HG03159 (cell line): ENCODE results near the gene SESN1.
A peak's percentile ranks its signal among the peaks of the same experiment; 100 is the strongest.
"Not testable (repeated sequence)": the region's sequence is repeated elsewhere in the genome, so short reads cannot be mapped to it uniquely, and the experiment has no call there.

Source experiments
- ATAC-seq: cut with Tn5 transposase; IDR thresholded peaks from one replicate; pipeline ENCODE4 v1.9.1; 2021; ENCODE audit warnings: mild to moderate bottlenecking, moderate library complexity; ENCODE audit not compliant: unreplicated experiment

The SESN1 gene

DNA sequence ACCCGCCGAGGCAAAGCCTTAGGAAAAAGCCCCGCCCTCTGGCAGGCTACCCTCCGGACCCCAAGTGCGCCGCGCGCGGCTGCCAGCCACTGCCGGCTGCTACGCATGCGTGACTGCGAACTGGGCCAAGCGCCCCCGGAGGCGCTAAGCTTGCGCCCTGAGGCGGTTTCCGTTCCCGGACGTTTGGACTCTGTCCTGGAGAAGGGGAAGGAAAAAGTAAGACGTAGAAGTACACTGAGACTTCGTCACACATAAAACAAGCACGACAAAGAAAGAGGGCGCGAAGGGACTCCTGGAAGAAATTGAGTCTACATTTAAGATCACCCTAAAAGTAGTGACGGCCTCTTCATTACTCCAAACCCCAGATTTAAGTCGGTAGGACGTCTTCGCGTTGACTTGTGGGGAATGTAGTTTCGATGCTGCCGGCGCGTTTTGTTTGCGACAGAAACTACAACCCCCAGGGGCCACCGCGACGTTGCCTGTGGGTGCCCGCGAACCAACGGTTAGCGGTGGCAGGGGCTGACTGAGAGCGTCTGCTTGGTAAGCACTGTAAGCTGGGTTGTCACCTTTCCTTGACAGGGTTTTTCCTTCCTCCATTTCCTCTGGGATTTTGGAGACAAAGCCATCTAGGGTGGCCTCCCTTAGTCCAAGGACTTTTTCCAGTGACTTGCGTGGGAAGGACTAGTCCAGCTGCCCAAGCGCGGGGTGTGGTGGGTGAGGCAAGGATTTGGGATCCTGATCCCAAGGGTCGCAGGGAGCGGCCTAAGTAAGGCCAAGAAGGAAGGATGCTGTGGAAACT lies 589 bp upstream of the SESN1 start, which contains the start of gene CEP57L1:
CEP57L1 (plus strand) TSS at position 472 of the 799 bp plus-strand sequence. CDS start 49,715 bp downstream, outside the sequence.
- peak; percentile 73 for ATAC-seq

- no peak for ATAC-seq
Observed at GRCh38 chr6:109093732-109094415, 772 bp downstream of the SESN1 start.

- ATAC-seq = no peak
Observed at GRCh38 chr6:109092074-109092473, 2.6 kb downstream of the SESN1 start.

GRCh38 chr6:109091314-109092024 lies 3.2 kb downstream of the SESN1 start:
- ATAC-seq = no peak

- ATAC-seq = no peak
Observed at GRCh38 chr6:109088995-109089394, 5.7 kb downstream of the SESN1 start.

GRCh38 chr6:109087661-109088264 lies 6.9 kb downstream of the SESN1 start:
- ATAC-seq = no peak

- not testable (repeated sequence) for ATAC-seq
Observed at GRCh38 chr6:109084146-109084545, 10.5 kb downstream of the SESN1 start.

GRCh38 chr6:109083657-109084056 lies 11.0 kb downstream of the SESN1 start:
- no peak for ATAC-seq

DNA sequence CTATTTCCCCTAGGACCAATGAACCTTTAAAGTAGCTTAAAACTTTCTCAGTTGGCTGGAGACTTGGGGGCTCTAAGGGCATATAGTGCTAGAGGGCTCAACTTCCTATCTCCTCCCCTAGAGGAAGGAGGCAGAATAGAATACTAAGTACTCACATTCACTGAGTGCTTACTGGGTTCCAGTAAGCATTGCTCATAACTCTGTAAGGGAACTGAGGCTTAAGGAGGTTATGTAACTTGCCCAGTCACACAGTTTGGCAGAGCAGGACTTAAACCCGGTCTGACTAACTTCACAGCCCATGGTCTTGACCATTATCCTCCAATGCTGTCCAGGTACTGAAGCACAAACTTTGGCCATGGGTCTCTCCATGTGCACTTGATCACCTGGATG lies 12.5 kb downstream of the SESN1 start:
- ATAC-seq = no peak

GRCh38 chr6:109081516-109082187 lies 13.0 kb downstream of the SESN1 start:
- no peak for ATAC-seq

- no peak for ATAC-seq
Observed at GRCh38 chr6:109081026-109081425, 13.6 kb downstream of the SESN1 start.

GRCh38 chr6:109079981-109080380 lies 14.7 kb downstream of the SESN1 start:
- no peak for ATAC-seq

DNA sequence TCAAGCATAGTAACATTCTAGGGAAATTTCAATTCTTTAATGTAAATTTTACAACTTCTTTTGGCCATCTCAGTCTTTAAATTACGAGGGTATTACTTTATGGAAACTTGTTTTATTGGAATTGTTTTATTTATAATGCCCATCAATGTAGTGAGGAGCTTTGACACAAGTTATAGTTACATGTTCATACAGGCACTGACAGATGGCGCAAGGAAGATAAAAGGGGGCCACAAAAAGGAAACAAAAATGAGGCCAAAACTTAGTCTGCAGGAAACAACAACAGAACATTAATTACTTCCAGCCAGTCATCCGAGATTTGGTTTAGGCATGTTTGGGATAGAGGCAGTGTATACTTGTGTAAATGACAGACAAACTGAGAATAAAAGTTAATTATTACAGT lies 18.3 kb downstream of the SESN1 start:
- ATAC-seq = no peak

- no peak for ATAC-seq
Observed at GRCh38 chr6:109075934-109076333, 18.7 kb downstream of the SESN1 start.

DNA sequence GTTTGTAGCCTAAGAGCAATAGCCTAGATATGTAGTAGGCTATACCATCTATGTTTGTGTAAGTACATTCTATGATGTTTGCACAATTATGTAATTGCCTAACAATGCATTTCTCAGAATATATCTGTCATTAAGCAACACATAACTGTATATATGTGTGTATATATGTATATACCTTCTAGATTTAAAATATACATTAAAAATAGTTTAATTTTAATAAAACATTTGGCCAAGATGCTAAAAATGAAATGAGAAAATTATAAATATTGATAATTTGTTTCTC lies 20.6 kb downstream of the SESN1 start:
- no peak for ATAC-seq

DNA sequence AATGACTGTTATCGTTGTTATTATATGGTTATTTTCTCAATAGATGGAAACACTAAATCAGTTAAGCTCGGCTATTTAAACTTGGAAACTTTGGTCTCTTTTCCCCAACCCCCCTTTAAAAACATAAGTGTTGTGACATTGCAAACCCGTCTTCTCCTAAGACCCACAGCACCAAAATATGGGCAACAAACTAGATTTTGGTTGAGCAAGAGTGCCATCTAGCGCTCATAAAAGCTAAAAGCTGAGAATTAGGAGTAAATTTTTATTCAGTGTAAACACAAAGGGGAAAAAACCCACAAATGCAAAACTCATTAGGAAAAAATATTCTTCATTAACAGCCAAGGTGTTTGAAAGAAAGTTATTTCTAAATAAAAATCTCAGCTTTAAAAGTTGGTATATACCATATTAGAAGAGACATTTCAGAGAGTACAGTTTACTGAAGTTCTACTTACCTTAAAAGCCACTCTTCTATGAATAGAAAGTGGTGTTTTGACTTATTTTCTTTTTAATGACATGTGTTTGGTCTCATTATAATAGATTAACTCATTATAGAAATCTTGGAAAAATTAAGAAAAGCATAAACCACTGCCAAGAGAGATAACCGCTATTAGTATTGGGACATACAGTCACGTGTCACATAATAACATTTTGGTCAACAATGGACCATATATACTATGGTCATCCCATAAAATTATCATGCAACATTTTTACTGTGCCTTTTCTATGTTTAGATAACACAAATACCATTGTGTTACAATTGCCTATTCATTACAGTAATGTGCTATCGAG lies 21.1 kb downstream of the SESN1 start:
- ATAC-seq = no peak

DNA sequence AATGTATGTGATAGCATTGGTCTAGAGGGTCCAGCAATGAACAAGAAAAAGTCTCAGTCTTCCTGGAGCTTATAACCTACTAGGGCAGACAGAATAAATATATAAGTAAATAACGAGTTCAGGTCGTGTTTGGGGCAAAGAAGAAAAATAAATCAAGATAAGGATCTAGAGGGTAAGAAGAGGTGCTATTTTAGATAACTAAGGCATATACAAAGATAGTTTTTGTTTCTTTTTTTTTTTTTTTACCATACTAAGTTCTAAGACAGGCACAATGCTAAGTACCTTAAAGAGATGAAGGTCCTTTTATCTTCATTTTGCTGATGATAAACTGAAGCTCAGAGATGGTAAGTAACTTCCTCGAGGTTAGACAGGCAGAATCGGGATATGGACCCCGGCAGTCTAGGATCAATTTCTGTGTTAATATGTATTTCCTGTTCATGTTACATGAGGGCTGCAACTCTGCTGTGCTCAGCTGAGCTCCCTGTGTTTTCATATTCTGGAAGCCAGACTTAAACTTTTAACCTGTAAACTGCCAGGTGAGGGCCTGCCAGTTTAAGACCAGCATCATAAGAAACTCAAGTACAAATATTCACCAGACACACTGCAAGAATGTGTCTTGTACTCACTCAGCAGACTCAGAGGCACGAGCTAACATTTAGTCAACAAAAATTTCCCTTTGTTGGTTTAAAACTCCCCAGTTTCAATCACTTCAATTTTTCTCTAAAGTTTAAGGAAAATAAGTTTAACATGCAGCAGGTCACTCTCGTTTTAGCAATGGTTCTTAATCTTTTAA lies 23.3 kb downstream of the SESN1 start:
- ATAC-seq = no peak

DNA sequence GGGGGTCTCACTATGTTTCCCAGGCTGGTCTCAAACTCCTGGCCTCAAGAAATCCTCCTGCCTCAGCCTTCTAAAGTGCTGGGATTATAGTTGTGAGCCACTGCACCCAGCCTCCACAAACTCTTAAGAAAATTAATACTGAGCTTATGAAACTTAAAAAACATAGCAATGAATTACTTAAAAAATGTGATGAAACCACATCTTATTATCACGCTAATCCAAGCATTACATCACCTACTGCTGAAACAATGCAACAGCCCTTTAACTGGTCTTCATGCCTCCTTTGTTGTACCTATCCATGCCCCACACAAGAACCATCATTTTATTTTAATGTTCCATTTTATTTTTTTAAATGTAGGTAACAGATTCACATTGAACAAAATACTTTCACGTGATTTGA lies 24.9 kb downstream of the SESN1 start:
- ATAC-seq = no peak

DNA sequence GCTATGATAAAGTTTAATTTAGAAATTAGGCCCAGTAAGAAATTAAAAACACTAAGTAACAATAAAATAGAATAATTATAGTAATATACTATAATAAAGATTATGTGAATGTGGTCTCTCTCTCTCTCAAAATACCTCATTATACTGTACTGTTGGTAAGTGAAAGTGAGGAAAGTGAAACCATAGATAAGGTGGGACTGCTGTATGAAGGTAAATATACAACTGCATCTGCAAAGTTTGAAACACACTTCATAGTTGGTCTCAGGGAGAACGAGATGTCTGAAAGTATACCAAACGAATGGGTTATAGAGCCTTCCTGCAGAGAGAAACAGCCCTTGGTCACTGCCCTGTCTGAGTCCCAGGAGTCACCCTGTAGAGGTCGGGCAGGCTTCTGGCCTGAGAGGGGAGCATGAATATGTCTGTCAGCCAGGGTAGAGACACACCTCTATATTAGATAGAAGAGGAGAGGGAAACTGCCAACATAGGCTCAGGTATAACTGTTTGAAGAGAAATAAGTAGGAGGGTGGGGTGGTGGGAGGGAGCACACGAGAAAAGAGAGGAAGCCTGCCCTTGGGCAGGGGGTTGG lies 31.8 kb downstream of the SESN1 start:
- ATAC-seq = no peak
